ENCODE measurements around the gene SMC5.

GRCh38 chr9:70228611-70229010 is 30.2 kb upstream of the SMC5 start:
- TF ChIP-seq CTCF (IDR thresholded peaks at IDR 0.05) (no peak), POLR2A (IDR thresholded peaks at IDR 0.05) (no peak)

All from lower leg skin (tissue), 3 donors.